Heart left ventricle (tissue), 13 donors: ENCODE results near the gene KIF16B.

ENCODE experiments used
- CTCF ChIP-seq, 12 donors: fragments of 200-600 bp; sonication (generic) in 4 of 12; IDR thresholded peaks; one replicate each; pipeline versions ENCODE4 v1.5.0 to v1.8.0; 2018 to 2022; ENCODE audit warnings: antibody characterized with exemption in 12 of 12, mild to moderate bottlenecking in 5 of 12
- POLR2A ChIP-seq, 2 donors: fragments of 450-650 bp; IDR thresholded peaks; one replicate each; pipeline ENCODE4 v1.6.1; 2017; ENCODE audit warnings: antibody characterized with exemption in 2 of 2, mild to moderate bottlenecking in 2 of 2, moderate library complexity in 2 of 2
- donor health status: ischemic (EF 13 %, LVEDD 7.1; RV severe dilation, severe dysfunction).
- donor health status: DM: no; HTN: yes; CAD: no.
- donor health status: DM: no; HTN: no; CAD: no.
- donor health status: ischemic (EF 25% LVEDD 6.9; RV normal size, moderate dysfunction).
- donor health status: ischemic (EF 25% LVEDD 5.7; RV mildly dilated, moderate dysfunction).
- donor health status: ischemic (EF 35%, LVEDD 5.7; RV mildly dilated, moderate dysfunction).
- donor health status: nonischemic (EF 11% LVEDD 7.7; RV severe dilation, severe dysfunction).
- donor health status: DM: yes; HTN: yes; CAD: no.
- donor health status: PGD.
- donor health status: ischemic (EF 29% LVEDD 5.4; RV normal size, mild dysfunction).
- donor health status: nonischemic (EF 23%, LVEDD 6.1; RV moderate dilation, normal function).

GRCh38 chr20:16437387-16437996, 135.8 kb downstream of the KIF16B start:
- TF ChIP-seq POLR2A (IDR thresholded peaks at IDR 0.05): no peak
- no peak for TF ChIP-seq CTCF (IDR thresholded peaks at IDR 0.05)
